Tibial nerve (tissue), 4 donors: Measurements from ENCODE around the gene SFMBT2.

Experiments used
- EP300 ChIP-seq, 2 donors: sonication (generic); formaldehyde crosslinking; IDR thresholded peaks; one replicate each; pipeline ENCODE4 v1.6.1; 2017; ENCODE audit warnings: antibody characterized with exemption in 2 of 2, mild to moderate bottlenecking in 1 of 2
- POLR2A ChIP-seq, 2 donors: fragments of 450-650 bp; IDR thresholded peaks; one replicate each; pipeline ENCODE4 v1.6.1; 2017; ENCODE audit warnings: antibody characterized with exemption in 2 of 2, mild to moderate bottlenecking in 2 of 2, moderate library complexity in 2 of 2
- TF ChIP-seq, protein P1 (sequence below), 5 experiments: fragments of 200-600 bp in 3 of 5; fragments of 450-650 bp in 2 of 5; sonication (generic) in 3 of 5; IDR thresholded peaks; one replicate each; pipeline ENCODE4 v1.5.1; 2016 to 2019; ENCODE audit warnings: antibody characterized with exemption in 5 of 5, mild to moderate bottlenecking in 3 of 5, moderate library complexity in 2 of 5

DNA sequence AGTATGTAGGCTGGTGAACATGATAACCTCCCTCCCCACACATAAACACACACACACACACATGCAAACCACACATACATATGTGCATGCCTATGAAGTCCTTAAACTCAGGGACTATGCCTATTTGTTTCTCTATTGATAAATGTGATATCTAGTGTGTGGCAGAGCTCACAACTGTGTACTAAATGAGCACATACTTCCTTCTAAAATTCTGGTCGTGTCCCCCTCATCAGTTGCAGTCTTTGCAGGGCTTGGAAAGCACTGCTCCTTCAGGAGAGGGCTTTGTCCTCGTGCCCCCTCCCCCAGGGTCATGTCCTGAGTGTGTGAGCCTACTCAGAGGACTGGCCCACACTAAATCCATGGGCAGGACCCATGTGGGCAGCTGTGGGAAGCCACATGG is 94.0 kb downstream of the SFMBT2 start:
- TF ChIP-seq POLR2A (IDR thresholded peaks at IDR 0.05) (no peak), EP300 (IDR thresholded peaks at IDR 0.05) (no peak)
- TF ChIP-seq, protein P1, sequence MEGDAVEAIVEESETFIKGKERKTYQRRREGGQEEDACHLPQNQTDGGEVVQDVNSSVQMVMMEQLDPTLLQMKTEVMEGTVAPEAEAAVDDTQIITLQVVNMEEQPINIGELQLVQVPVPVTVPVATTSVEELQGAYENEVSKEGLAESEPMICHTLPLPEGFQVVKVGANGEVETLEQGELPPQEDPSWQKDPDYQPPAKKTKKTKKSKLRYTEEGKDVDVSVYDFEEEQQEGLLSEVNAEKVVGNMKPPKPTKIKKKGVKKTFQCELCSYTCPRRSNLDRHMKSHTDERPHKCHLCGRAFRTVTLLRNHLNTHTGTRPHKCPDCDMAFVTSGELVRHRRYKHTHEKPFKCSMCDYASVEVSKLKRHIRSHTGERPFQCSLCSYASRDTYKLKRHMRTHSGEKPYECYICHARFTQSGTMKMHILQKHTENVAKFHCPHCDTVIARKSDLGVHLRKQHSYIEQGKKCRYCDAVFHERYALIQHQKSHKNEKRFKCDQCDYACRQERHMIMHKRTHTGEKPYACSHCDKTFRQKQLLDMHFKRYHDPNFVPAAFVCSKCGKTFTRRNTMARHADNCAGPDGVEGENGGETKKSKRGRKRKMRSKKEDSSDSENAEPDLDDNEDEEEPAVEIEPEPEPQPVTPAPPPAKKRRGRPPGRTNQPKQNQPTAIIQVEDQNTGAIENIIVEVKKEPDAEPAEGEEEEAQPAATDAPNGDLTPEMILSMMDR (IDR thresholded peaks at IDR 0.05): no peak
